Neutrophil (primary cell): ENCODE data around the gene APOC3.

ENCODE experiments used
- H3K27ac ChIP-seq: fragments of 200-600 bp; sonication (generic); 2 replicates; pipeline ENCODE4 v1.5.1; 2016; ENCODE audit warnings: mild to moderate bottlenecking, moderate library complexity
- H3K27me3 ChIP-seq: fragments of 200-600 bp; sonication (generic); 2 replicates; pipeline ENCODE4 v1.6.0; 2016; ENCODE audit warnings: mild to moderate bottlenecking
- H3K36me3 ChIP-seq: fragments of 200-600 bp; sonication (generic); 2 replicates; pipeline ENCODE4 v1.5.1; 2017
- H3K4me1 ChIP-seq, 2 experiments: fragments of 200-600 bp in 1 of 2; sonication (generic) in 1 of 2; 1 replicate in 1 of 2; 2 replicates in 1 of 2; pipeline versions ENCODE4 v1.5.1 to v1.6.1; 2013 to 2016; ENCODE audit warnings: low read depth in 1 of 2, low read length in 1 of 2, mild to moderate bottlenecking in 1 of 2, moderate library complexity in 1 of 2; ENCODE audit not compliant: control insufficient read depth in 1 of 2, insufficient read depth in 1 of 2
- H3K4me3 ChIP-seq, 2 experiments: fragments of 200-600 bp in 1 of 2; sonication (generic) in 1 of 2; 1 replicate in 1 of 2; 2 replicates in 1 of 2; pipeline ENCODE4 v1.5.1; 2013 to 2016; ENCODE audit warnings: low read depth in 1 of 2, low read length in 1 of 2, mild to moderate bottlenecking in 1 of 2, moderate library complexity in 1 of 2
- H3K9me3 ChIP-seq: fragments of 200-600 bp; sonication (generic); 2 replicates; pipeline ENCODE4 v1.5.1; 2016
- CTCF ChIP-seq: fragments of 200-600 bp; sonication (generic); IDR thresholded peaks from 2 replicates; pipeline ENCODE4 v1.5.1; 2016; ENCODE audit warnings: antibody characterized with exemption

APOC3 gene

GRCh38 chr11:116829525-116830183, at the start of gene APOC3:
Gene APOC3 (plus strand): TSS chr11:116829907. CDS start chr11:116830583, 676 bp downstream.
- Histone ChIP-seq H3K9me3 (no peaks in the 10 kb centered on the region), H3K4me1 (no peaks in the 10 kb centered on the region), H3K36me3 (no peaks in the 10 kb centered on the region), H3K27me3 (peaks cover 1% of the 10 kb centered on the region), H3K27ac (no peak within 1 kb of the TSS), H3K4me3 (no peak within 1 kb of the TSS)
- no peak for TF ChIP-seq CTCF

- peaks cover 70% of the 10 kb centered on the region for H3K36me3 ChIP-seq
- no peak overlapping the region for H3K27ac ChIP-seq
- no peaks in the 10 kb centered on the region for H3K9me3 ChIP-seq
- TF ChIP-seq CTCF: no peak
- no peaks in the 10 kb centered on the region for H3K27me3 ChIP-seq
- no peak overlapping the region for H3K4me3 ChIP-seq
- H3K4me1 ChIP-seq: peaks cover 9 to 10% of the 10 kb centered on the region in 2 experiments
These were observed 47.0 kb upstream of the APOC3 start for GRCh38 chr11:116782728-116783127.

GRCh38 chr11:116786326-116786725, 43.4 kb upstream of the APOC3 start:
- Histone ChIP-seq H3K36me3 (peaks cover 42% of the 10 kb centered on the region), H3K27me3 (no peaks in the 10 kb centered on the region), H3K4me3 (no peak overlapping the region), H3K4me1 (peaks cover 20% of the 10 kb centered on the region in 2 experiments), H3K27ac (no peak overlapping the region), H3K9me3 (no peaks in the 10 kb centered on the region)
- TF ChIP-seq CTCF: no peak

GRCh38 chr11:116786966-116787365, 42.7 kb upstream of the APOC3 start:
- H3K27ac ChIP-seq: no peak overlapping the region
- H3K4me1 ChIP-seq: peaks cover 23% of the 10 kb centered on the region in 2 experiments
- peak overlapping the region; percentile 84 to 96 for H3K4me3 ChIP-seq
- TF ChIP-seq CTCF: no peak
- no peaks in the 10 kb centered on the region for H3K9me3 ChIP-seq
- H3K27me3 ChIP-seq: no peaks in the 10 kb centered on the region
- H3K36me3 ChIP-seq: peaks cover 38% of the 10 kb centered on the region

GRCh38 chr11:116787436-116787785, 42.3 kb upstream of the APOC3 start:
- no peak for TF ChIP-seq CTCF
- Histone ChIP-seq H3K4me3 (peak overlapping the region; percentile 84 to 96), H3K9me3 (no peaks in the 10 kb centered on the region), H3K4me1 (peaks cover 23% of the 10 kb centered on the region in 2 experiments), H3K36me3 (peaks cover 33% of the 10 kb centered on the region), H3K27me3 (no peaks in the 10 kb centered on the region), H3K27ac (peak overlapping the region; percentile 79)
